Panc1 (cell line): ENCODE results near the gene SERP2. TPM values are rescaled to one million over a fixed set of nuclear protein-coding genes. Genes with fewer than 3 reads are reported as not detected.

ENCODE experiments used
- ATAC-seq: fragments of 200-7000 bp; cut with Tn5 transposase; 2 replicates; pipeline ENCODE4 v1.9.1; 2020; ENCODE audit warnings: mild to moderate bottlenecking, moderate library complexity
- BruUV-seq: library from RNA; stranded (reverse); fragments of 400-500 nt; replicated peaks from 2 replicates; lab custom pipeline; 2021; lab: Mats Ljungman, UMichigan
- CTCF ChIA-PET: fragments of 300-600 bp; sonication (Branson Sonifier 250); formaldehyde crosslinking; loops from one replicate; lab custom pipeline; 2022; ENCODE audit warnings: antibody characterized with exemption; lab: Charles Lee
- POLR2A ChIA-PET: fragments of 300-600 bp; sonication (Branson Sonifier 250); formaldehyde crosslinking; loops from one replicate; lab custom pipeline; 2022; ENCODE audit warnings: antibody characterized with exemption; lab: Charles Lee
- DNase-seq: peaks from one replicate; pipeline ENCODE4 v3.0.0-alpha.2; 2010; ENCODE audit warnings: low read depth, low spot score
- H3K27ac ChIP-seq: 2 replicates; pipeline ENCODE4 v1.5.1; 2011; ENCODE audit warnings: mild to moderate bottlenecking, low read length, inconsistent platforms
- H3K27me3 ChIP-seq: fragments of 200-500 bp; sonication (Bioruptor generic); 2 replicates; pipeline ENCODE4 v1.6.0; 2014; ENCODE audit warnings: low read length, inconsistent platforms; ENCODE audit not compliant: control insufficient read depth, insufficient read depth
- H3K36me3 ChIP-seq: fragments of 200-500 bp; sonication (Bioruptor generic); 2 replicates; pipeline ENCODE4 v1.5.1; 2014; ENCODE audit warnings: inconsistent platforms, mild to moderate bottlenecking, low read length, moderate library complexity; ENCODE audit not compliant: control insufficient read depth, insufficient read depth
- H3K4me1 ChIP-seq: 2 replicates; pipeline ENCODE4 v1.5.1; 2011; ENCODE audit warnings: inconsistent platforms, mild to moderate bottlenecking, low read length, moderate library complexity; ENCODE audit not compliant: control insufficient read depth, insufficient read depth
- H3K4me3 ChIP-seq, 2 experiments: 2 replicates each; pipeline ENCODE4 v1.5.1; 2011 to 2012; ENCODE audit warnings: low read depth in 2 of 2, low read length in 2 of 2, mild to moderate bottlenecking in 2 of 2, inconsistent platforms in 1 of 2, moderate library complexity in 1 of 2
- H3K9me3 ChIP-seq: fragments of 200-500 bp; sonication (Bioruptor generic); 2 replicates; pipeline ENCODE4 v1.5.1; 2014; ENCODE audit warnings: low read depth, mild to moderate bottlenecking, inconsistent platforms, low read length, moderate library complexity; ENCODE audit not compliant: control insufficient read depth, insufficient read depth
- POLR2AphosphoS5 ChIP-seq: IDR thresholded peaks from 2 replicates; pipeline ENCODE4 v1.6.1; 2012; ENCODE audit warnings: mild to moderate bottlenecking, low read depth, low read length, moderate library complexity
- SIN3A ChIP-seq: IDR thresholded peaks from 2 replicates; pipeline ENCODE4 v1.6.1; 2012; ENCODE audit warnings: low read depth, mild to moderate bottlenecking, low read length, moderate library complexity, borderline replicate concordance; ENCODE audit not compliant: insufficient read depth
- TCF7L2 ChIP-seq: IDR thresholded peaks from 2 replicates; pipeline ENCODE4 v1.6.1; 2011; ENCODE audit warnings: mild to moderate bottlenecking, low read depth, low read length, inconsistent platforms
- in situ Hi-C: cut with HindIII; loops from 2 replicates; pipeline ENCODE4 v1.10.0; 2016; ENCODE audit warnings: low sequenced_read_pairs, low pct_unique_long_range_greater_than_20kb
- intact Hi-C: fragments of 100-400 bp; cut with micrococcal nuclease; formaldehyde crosslinking; loops from one replicate; pipeline ENCODE4 v1.10.0; 2022; ENCODE audit not compliant: unreplicated experiment
- total RNA-seq: library from RNA; stranded (reverse); gene quantifications from one replicate; pipeline ENCODE4 v1.2.1, GENCODE V29; 2021; ENCODE audit not compliant: unreplicated experiment
- TF ChIP-seq, protein P1 (sequence below), 2 experiments: IDR thresholded peaks; 2 replicates each; pipeline ENCODE4 v1.6.1; 2011 to 2012; ENCODE audit warnings: low read depth in 2 of 2, control low read depth in 1 of 2, low read length in 1 of 2, mild to moderate bottlenecking in 1 of 2, moderate library complexity in 1 of 2; ENCODE audit not compliant: insufficient read depth in 1 of 2

The SERP2 gene
- total RNA-seq, 1 experiment from 2014 or later: 0.18 TPM

GRCh38 chr13:44404261-44405132 lies 30.9 kb downstream of the SERP2 start:
- ChIA-PET CTCF (no interaction called here), POLR2A (no interaction called here)
- H3K9me3 ChIP-seq: no peaks in the 10 kb centered on the region
- no peak overlapping the region; the same call in 1 of the 2 replicates for H3K27ac ChIP-seq
- H3K27me3 ChIP-seq: no peaks in the 10 kb centered on the region
- intact Hi-C loops: no loop called here
- BruUV-seq: no TSS peak
- TF ChIP-seq TCF7L2 (no peak), POLR2AphosphoS5 (no peak), SIN3A (no peak)
- TF ChIP-seq, protein P1, sequence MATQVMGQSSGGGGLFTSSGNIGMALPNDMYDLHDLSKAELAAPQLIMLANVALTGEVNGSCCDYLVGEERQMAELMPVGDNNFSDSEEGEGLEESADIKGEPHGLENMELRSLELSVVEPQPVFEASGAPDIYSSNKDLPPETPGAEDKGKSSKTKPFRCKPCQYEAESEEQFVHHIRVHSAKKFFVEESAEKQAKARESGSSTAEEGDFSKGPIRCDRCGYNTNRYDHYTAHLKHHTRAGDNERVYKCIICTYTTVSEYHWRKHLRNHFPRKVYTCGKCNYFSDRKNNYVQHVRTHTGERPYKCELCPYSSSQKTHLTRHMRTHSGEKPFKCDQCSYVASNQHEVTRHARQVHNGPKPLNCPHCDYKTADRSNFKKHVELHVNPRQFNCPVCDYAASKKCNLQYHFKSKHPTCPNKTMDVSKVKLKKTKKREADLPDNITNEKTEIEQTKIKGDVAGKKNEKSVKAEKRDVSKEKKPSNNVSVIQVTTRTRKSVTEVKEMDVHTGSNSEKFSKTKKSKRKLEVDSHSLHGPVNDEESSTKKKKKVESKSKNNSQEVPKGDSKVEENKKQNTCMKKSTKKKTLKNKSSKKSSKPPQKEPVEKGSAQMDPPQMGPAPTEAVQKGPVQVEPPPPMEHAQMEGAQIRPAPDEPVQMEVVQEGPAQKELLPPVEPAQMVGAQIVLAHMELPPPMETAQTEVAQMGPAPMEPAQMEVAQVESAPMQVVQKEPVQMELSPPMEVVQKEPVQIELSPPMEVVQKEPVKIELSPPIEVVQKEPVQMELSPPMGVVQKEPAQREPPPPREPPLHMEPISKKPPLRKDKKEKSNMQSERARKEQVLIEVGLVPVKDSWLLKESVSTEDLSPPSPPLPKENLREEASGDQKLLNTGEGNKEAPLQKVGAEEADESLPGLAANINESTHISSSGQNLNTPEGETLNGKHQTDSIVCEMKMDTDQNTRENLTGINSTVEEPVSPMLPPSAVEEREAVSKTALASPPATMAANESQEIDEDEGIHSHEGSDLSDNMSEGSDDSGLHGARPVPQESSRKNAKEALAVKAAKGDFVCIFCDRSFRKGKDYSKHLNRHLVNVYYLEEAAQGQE (IDR thresholded peaks at IDR 0.05; ENCODE audit: insufficient read depth in 1 of 2, low read depth in 2 of 2, low read length in 1 of 2): no peak
- DNase-seq: no peak
- in situ Hi-C loops: no loop called here
- H3K4me1 ChIP-seq: peaks cover 5% of the 10 kb centered on the region; the same call in 1 of the 2 replicates
- no peaks in the 10 kb centered on the region for H3K36me3 ChIP-seq
- peak; percentile 73 for ATAC-seq
- H3K4me3 ChIP-seq: peak overlapping the region in 1 of 2 experiments; percentile 35; a peak in 2 of 4 replicates

DNA sequence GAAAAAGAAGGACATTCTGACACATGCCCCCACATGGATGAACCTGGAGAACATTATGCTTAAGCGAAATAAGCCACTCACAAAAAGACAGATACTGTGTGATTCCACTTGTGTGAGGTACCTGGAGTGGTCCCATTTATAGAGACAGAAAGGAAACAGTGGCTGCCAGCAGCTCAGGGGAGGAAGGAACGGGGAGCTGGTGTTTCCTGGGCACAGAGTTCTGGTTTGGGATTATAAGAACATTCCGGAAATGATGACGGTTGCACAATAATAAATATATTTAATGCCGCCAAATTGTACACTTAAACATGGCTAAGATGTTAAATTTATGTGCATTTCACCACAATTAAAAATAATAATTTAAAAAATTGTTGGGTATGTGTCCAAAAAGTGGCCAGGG lies 33.0 kb downstream of the SERP2 start:
- DNase-seq (no peak), ATAC-seq (no peak)
- intact Hi-C loops: no loop called here
- CTCF ChIA-PET: no interaction called here
- Histone ChIP-seq H3K4me1 (peaks cover 5% of the 10 kb centered on the region; the same call in 1 of the 2 replicates), H3K36me3 (no peaks in the 10 kb centered on the region), H3K27ac (no peak overlapping the region), H3K9me3 (no peaks in the 10 kb centered on the region), H3K27me3 (no peaks in the 10 kb centered on the region), H3K4me3 (no peak overlapping the region)
- POLR2A ChIA-PET: no interaction called here
- BruUV-seq: no TSS peak
- in situ Hi-C loops: no loop called here
- TF ChIP-seq, protein P1 (IDR thresholded peaks at IDR 0.05; ENCODE audit: insufficient read depth in 1 of 2, low read depth in 2 of 2, low read length in 1 of 2): no peak
